H1 (cell line): ENCODE results near the gene AZGP1. TPM values are rescaled to one million over a fixed set of nuclear protein-coding genes. Genes with fewer than 3 reads are reported as not detected.

ENCODE experiments used
- ASH2L ChIP-seq: fragments of 200-600, 300-600 bp; sonication (generic); IDR thresholded peaks from one replicate; pipeline ENCODE4 v1.7.1; 2017; ENCODE audit warnings: low read length
- BACH1 ChIP-seq: IDR thresholded peaks from 2 replicates; pipeline ENCODE4 v1.6.1; 2012; ENCODE audit warnings: low read length, improper control_type of control experiment
- NANOG ChIP-seq: IDR thresholded peaks from 2 replicates; pipeline ENCODE4 v1.6.1; 2011; ENCODE audit warnings: low read length, low read depth, mild to moderate bottlenecking, inconsistent platforms; ENCODE audit not compliant: insufficient read depth, poor library complexity, severe bottlenecking
- SUZ12 ChIP-seq: fragments of 200-600 bp; sonication (generic); IDR thresholded peaks from 2 replicates; pipeline ENCODE4 v1.6.1; 2012; ENCODE audit warnings: mild to moderate bottlenecking, inconsistent platforms, low read length, moderate library complexity, mixed read lengths
- YY1 ChIP-seq: IDR thresholded peaks from 2 replicates; pipeline ENCODE4 v1.6.1; 2011; ENCODE audit warnings: low read depth, mild to moderate bottlenecking, low read length
- polyA plus RNA-seq, 7 experiments: library from polyadenylated mRNA; depleted of rRNA in 3 of 7; stranded (reverse) in 5 of 7; unstranded in 2 of 7; fragments of >200 nt in 5 of 7; fragments of 200-250 nt in 2 of 7; gene quantifications; 1 replicate in 5 of 7; 2 replicates in 1 of 7; 4 replicates in 1 of 7; pipeline versions ENCODE4 v1.2.1 to v1.2.3, GENCODE V29; 2011 to 2013; ENCODE audit warnings: missing spikeins in 2 of 7, mixed read lengths in 2 of 7
- total RNA-seq: library from RNA; stranded (reverse); fragmentation: NEBNext Ultra II Directional; extraction: Animal tissue kit (Norgen Biotek cat#: 25700); gene quantifications from 2 replicates; pipeline ENCODE4 v1.2.1, GENCODE V29; 2021

AZGP1 gene
- total and polyA plus RNA-seq, 2 of the 8 experiments (the other 6 are each of a cell fraction or from before 2014, with no cell fraction given), result 0.52 to 0.68 TPM

DNA sequence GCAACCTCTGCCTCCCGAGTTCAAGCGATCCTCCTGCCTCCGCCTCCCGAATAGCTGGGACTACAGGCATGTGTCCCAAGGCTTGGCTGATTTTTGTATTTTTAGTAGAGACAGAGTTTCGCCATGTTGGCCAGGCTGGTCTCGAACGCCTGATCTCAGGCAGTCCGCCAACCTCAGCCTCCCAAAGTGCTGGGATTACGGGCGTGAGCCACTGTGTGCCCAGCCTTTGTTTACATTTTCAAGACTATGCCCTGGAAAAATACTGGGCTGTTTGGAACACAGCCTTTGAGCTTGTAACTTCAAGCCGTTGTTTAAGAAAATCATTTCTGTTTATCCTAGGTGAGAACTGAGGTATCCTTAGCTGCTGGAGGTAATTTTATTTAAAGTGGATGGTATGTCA lies 41.5 kb upstream of the AZGP1 start (continued):
- no peak for TF ChIP-seq YY1
- TF ChIP-seq SUZ12, result no peak
- no peak for TF ChIP-seq NANOG
- TF ChIP-seq ASH2L, result no peak
- TF ChIP-seq BACH1, result no peak
